Islet of Langerhans (tissue), 1 donor: Measurements from ENCODE around the gene SLC35F3.
"Not testable (repeated sequence)": the region's sequence is repeated elsewhere in the genome, so short reads cannot be mapped to it uniquely, and the experiment has no call there.

Experiments
- FAIRE-seq: peaks from one replicate; lab custom pipeline; 2011; peaks lifted over from hg19 to GRCh38; lab: Jason Lieb, UNC

SLC35F3 gene

DNA sequence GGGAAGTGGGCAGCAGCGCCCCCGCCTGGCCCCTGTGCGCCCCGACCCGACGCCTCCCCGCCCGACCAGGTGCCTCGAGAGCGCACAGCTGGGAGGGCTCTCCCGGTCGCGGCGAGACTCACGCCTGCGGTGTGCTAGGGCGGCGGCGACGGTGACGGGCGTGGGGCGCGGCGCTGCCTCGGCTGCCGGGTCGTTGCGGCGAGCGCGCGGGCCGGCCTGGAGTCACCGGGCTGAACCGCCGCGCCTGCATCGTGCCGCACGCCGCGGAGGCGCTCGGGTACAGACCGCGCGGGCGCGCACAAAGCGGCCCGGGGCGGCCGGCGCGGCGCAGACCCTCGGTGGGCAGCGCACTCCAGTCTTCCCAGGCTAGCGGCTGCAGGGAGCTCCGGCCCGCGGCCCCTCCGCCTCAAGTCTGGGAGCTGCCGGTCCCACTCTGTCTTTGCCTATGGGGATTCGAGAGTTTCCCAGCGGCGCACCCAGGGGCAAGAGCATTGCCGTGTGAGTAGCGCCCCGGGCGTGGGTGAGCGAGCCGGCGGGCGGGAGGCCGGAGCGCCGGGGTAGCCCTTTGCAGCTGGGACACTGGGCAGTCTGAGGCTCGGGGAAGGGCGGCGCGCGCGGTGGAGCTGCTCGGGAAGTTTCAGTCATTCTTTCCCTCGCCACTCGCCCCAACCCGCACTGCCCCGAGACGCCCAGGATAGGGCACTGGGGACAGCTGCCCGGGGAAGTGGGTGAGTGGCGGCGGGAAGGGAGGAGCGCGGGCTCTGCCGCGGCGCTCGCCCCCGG, at the start of gene SLC35F3:
Gene SLC35F3 (plus strand): TSS at position 44 of the 783 bp plus-strand sequence.
- no peak for FAIRE-seq

GRCh38 chr1:233859446-233859845, 45.0 kb upstream of the SLC35F3 start:
- no peak for FAIRE-seq

DNA sequence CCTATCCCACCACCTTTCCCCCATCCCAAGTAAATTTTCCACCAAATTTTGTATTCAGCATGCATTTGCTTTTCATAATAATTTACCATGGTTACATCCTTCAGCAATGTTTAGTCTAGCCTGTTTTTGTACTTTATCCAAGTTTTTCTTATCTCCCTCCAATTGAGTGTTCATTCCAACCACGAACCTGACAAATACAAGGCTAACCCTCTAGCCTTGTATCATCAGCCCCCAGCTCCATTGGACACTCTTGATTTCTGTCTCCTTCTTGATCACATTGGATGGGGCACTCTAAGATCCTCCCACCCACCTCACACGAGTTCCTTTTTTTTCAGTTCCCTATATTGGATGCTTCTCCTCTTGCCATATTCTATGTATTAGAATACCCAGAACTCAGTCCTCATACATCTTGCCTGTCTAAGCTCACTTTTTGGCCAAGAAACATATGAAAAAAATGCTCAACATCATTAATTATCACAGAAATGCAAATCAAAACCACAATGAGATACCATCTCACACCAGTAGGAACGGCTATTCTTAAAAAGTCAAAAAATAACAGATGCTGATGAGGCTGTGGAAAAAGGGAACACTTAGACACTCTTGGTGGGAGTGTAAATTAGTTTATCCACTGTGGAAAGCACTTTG, 40.5 kb upstream of the SLC35F3 start:
- no peak for FAIRE-seq

DNA sequence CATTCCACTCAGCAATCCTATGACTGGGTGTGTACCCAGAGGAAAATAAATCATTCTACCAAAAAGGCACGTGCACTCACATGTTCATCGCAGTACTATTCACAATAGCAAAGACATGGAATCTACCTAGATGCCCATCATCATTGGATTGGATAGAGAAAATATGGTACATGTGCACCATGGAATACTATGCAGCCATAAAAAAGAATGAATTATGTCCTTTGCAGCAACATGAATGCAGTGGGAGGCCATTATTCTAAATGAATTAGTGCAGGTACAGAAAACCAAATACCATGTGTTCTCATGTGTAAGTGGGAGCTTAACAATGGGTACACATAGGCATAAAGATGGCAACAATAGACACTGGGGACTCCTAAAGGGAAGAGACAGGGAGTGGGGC, 39.9 kb upstream of the SLC35F3 start:
- no peak for FAIRE-seq

DNA sequence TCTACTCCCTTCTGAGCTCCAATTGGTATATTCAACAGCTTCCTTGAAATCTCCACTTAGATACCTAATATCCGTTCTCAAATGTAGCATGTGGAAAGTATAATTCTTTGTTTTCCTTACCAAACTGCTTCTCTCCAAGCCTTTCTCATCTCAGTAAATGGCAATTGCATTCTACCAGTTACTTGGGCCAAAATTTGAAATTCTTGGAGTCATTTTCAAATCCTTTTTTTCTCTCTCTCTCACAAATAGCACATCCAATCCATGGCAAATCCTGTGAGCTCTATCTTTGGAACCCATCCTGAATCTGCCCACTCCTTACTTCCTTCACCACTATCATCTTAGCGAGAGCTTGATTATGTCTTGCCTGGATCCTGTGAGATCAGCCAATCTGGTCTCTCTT, 39.3 kb upstream of the SLC35F3 start:
- FAIRE-seq, result no peak

DNA sequence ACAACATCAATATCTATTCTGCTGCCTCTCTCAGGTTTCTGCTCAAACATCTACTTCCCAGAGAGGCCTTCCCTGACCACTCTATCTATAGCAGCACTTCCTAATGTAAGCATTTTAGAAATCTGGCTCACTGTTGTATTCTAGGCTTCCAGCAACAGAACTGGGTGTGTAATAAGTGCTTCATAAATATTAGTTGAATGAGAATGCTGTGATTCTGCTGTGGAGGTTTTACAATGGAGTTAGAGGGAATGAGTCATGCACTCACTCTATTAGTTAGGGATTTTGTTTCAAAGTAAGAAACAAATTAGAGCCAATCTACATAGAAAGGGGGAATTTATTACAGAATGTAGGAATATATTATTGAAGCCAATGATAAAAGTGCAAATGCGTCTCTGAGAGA, 38.6 kb upstream of the SLC35F3 start:
- no peak for FAIRE-seq

GRCh38 chr1:233867028-233867427, 37.4 kb upstream of the SLC35F3 start:
- no peak for FAIRE-seq

GRCh38 chr1:233868461-233868860, 36.0 kb upstream of the SLC35F3 start:
- no peak for FAIRE-seq

- FAIRE-seq, result no peak
These were observed 34.8 kb upstream of the SLC35F3 start for GRCh38 chr1:233869680-233870079.

- FAIRE-seq, result no peak
These were observed 30.8 kb upstream of the SLC35F3 start for GRCh38 chr1:233873666-233874065.

- no peak for FAIRE-seq
These were observed 24.6 kb upstream of the SLC35F3 start for GRCh38 chr1:233879841-233880240.

- FAIRE-seq, result no peak
These were observed 20.8 kb upstream of the SLC35F3 start for GRCh38 chr1:233883671-233884070.

GRCh38 chr1:233884461-233885151, 19.9 kb upstream of the SLC35F3 start:
- no peak for FAIRE-seq

GRCh38 chr1:233885196-233885920, 19.1 kb upstream of the SLC35F3 start:
- no peak for FAIRE-seq

- FAIRE-seq, result not testable (repeated sequence)
These were observed 13.3 kb upstream of the SLC35F3 start for GRCh38 chr1:233891151-233891550.

DNA sequence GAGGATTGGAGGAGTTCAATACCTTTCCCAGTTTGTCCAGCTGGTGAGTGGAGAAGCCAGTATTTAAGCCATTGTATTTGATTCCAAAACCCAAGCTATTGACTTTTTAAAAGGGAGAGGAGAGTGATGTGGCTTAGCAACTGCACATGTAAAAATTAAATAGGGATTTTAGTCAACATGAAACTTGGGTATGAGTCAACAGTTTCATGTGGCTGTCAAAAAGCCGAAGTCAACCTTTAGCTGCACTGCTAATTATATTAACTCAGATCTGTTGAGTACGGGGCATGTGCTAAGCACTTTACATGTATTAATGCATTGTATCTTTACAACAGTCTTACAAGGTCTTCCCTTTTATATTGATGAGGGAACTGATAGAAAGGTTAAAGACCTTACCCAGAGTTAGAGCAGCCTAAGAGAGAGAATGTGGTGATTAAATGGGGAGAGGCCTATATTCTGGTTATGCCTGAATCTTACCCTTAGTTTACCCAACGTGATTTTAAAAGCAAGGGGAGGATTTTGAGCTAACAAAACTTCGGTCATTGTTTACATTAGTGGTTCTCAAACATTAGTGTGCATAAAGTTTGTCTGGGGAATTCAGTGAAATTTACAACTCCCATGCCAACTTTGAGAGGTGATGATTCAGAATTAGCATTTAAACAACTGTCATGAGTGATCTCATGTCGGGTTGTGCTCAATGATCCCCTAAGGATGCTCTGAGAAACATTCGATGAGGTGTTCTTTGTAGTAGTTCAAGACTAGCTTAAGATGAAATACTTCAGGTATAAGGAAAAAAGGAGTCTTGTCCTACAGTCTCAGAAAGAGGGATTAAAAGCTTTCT, 6.9 kb upstream of the SLC35F3 start:
- FAIRE-seq, result no peak

- no peak for FAIRE-seq
These were observed 3.0 kb upstream of the SLC35F3 start for GRCh38 chr1:233901495-233901894.

- no peak for FAIRE-seq
These were observed 1.1 kb downstream of the SLC35F3 start for GRCh38 chr1:233905416-233906051.

- FAIRE-seq, result no peak
These were observed 2.7 kb downstream of the SLC35F3 start for GRCh38 chr1:233907151-233907550.

- FAIRE-seq, result no peak
These were observed 3.6 kb downstream of the SLC35F3 start for GRCh38 chr1:233908092-233908491.

DNA sequence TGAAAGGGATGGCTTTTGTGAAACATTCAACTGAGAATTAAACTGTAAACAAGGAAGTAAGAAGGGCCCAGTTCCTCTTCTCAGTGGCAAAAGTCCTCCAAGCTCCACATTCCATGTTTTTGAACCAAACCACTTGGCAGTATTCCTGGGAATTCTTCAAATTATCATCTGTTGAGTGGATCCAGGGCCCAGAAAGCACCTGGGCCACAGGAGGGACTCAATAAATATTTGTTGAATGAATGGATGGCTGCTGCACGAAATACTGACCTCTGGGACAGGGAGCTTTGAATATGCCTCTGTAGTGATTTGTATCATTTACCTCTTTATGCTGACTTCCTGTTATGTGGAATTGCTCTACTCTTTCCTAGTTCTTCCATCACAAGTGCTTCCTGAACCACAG, 4.7 kb downstream of the SLC35F3 start:
- FAIRE-seq, result no peak
